ENCODE results near the gene GBP2. TPM values are rescaled to one million over a fixed set of nuclear protein-coding genes. Genes with fewer than 3 reads are reported as not detected.

Gene GBP2
- total and polyA plus RNA-seq, 4 donors = 17.2 to 89.2 (median 52.1) TPM

DNA sequence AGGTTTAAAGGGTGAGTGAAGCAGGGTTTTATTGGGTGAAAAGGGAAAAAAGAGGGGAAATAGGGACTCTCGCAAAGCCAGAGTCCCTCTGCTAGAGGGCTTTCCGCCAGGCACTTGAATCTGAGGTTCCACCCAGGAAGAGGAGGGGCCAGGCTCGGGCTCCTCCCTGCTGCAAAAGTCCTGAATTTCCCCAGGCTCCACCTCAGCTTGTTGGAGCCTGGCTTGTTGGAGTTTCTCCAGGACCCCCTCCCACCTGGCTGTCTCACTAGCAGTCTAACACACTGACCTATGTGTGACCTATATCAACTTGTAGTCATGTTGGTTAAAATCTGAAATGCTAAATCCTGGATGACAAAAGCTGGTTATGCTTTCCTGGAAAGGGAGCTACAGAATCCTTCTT lies 25.5 kb downstream of the GBP2 start:
- no peak for ATAC-seq (ENCODE audit: insufficient read depth, low FRiP score)
- WGBS, 2 donors = 98% methylated on average over 3 of the region's 3 CpGs
- no peak overlapping the region for H3K9ac ChIP-seq (ENCODE audit: insufficient read depth in 1 of 2, low read length in 2 of 2)

GRCh38 chr1:89098857-89099256 lies 27.1 kb downstream of the GBP2 start:
- no peak for ATAC-seq (ENCODE audit: insufficient read depth, low FRiP score)
- 48 to 71% methylated on average over 3 of the region's 3 CpGs for WGBS, 2 donors

More for the DNA sequence above, 25.5 kb downstream of the GBP2 start:
- Histone ChIP-seq H3K4me3 (no peak overlapping the region), H3K4me1 (ENCODE audit: control insufficient read depth in 5 of 5, insufficient read depth in 5 of 5, low read length in 5 of 5) (no peaks in the 10 kb centered on the region), H3K27me3 (ENCODE audit: control insufficient read depth in 3 of 3, insufficient read depth in 3 of 3, low read length in 2 of 3) (no peaks in the 10 kb centered on the region), H3K9me3 (ENCODE audit: control insufficient read depth in 4 of 4, insufficient read depth in 3 of 4, low read length in 3 of 4) (no peaks in the 10 kb centered on the region), H3K36me3 (ENCODE audit: control insufficient read depth in 4 of 4, insufficient read depth in 4 of 4, low read length in 4 of 4) (peaks cover 0 to 3% (median 1%) of the 10 kb centered on the region in 4 donors), H3K27ac (ENCODE audit: low read depth in 1 of 2, low read length in 1 of 2) (no peak overlapping the region)
- TF ChIP-seq, protein P1, sequence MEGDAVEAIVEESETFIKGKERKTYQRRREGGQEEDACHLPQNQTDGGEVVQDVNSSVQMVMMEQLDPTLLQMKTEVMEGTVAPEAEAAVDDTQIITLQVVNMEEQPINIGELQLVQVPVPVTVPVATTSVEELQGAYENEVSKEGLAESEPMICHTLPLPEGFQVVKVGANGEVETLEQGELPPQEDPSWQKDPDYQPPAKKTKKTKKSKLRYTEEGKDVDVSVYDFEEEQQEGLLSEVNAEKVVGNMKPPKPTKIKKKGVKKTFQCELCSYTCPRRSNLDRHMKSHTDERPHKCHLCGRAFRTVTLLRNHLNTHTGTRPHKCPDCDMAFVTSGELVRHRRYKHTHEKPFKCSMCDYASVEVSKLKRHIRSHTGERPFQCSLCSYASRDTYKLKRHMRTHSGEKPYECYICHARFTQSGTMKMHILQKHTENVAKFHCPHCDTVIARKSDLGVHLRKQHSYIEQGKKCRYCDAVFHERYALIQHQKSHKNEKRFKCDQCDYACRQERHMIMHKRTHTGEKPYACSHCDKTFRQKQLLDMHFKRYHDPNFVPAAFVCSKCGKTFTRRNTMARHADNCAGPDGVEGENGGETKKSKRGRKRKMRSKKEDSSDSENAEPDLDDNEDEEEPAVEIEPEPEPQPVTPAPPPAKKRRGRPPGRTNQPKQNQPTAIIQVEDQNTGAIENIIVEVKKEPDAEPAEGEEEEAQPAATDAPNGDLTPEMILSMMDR (IDR thresholded peaks at IDR 0.05; ENCODE audit: control extremely low read depth, extremely low read depth) = no peak
- no peak for DNase-seq

GRCh38 chr1:89095737-89096136 lies 30.2 kb downstream of the GBP2 start:
- no peaks in the 10 kb centered on the region for H3K4me1 ChIP-seq (ENCODE audit: control insufficient read depth in 5 of 5, insufficient read depth in 5 of 5, low read length in 5 of 5)
- no peak overlapping the region for H3K9ac ChIP-seq (ENCODE audit: insufficient read depth in 1 of 2, low read length in 2 of 2)
- no peak overlapping the region for H3K27ac ChIP-seq (ENCODE audit: low read depth in 1 of 2, low read length in 1 of 2)
- TF ChIP-seq, protein P1 (IDR thresholded peaks at IDR 0.05; ENCODE audit: control extremely low read depth, extremely low read depth) = no peak
- H3K9me3 ChIP-seq (ENCODE audit: control insufficient read depth in 4 of 4, insufficient read depth in 3 of 4, low read length in 3 of 4) = no peaks in the 10 kb centered on the region
- 91 to 93% methylated on average over 2 of the region's 2 CpGs for WGBS, 2 donors
- H3K27me3 ChIP-seq (ENCODE audit: control insufficient read depth in 3 of 3, insufficient read depth in 3 of 3, low read length in 2 of 3) = no peaks in the 10 kb centered on the region
- ATAC-seq (ENCODE audit: insufficient read depth, low FRiP score) = no peak
- no peak overlapping the region for H3K4me3 ChIP-seq
- DNase-seq = no peak
- H3K36me3 ChIP-seq (ENCODE audit: control insufficient read depth in 4 of 4, insufficient read depth in 4 of 4, low read length in 4 of 4) = no peaks in the 10 kb centered on the region

More at GRCh38 chr1:89098857-89099256, 27.1 kb downstream of the GBP2 start:
- DNase-seq = no peak
- Histone ChIP-seq H3K9ac (ENCODE audit: insufficient read depth in 1 of 2, low read length in 2 of 2) (no peak overlapping the region), H3K27me3 (ENCODE audit: control insufficient read depth in 3 of 3, insufficient read depth in 3 of 3, low read length in 2 of 3) (no peaks in the 10 kb centered on the region), H3K9me3 (ENCODE audit: control insufficient read depth in 4 of 4, insufficient read depth in 3 of 4, low read length in 3 of 4) (no peaks in the 10 kb centered on the region), H3K36me3 (ENCODE audit: control insufficient read depth in 4 of 4, insufficient read depth in 4 of 4, low read length in 4 of 4) (no peaks in the 10 kb centered on the region), H3K4me1 (ENCODE audit: control insufficient read depth in 5 of 5, insufficient read depth in 5 of 5, low read length in 5 of 5) (no peaks in the 10 kb centered on the region), H3K27ac (ENCODE audit: low read depth in 1 of 2, low read length in 1 of 2) (no peak overlapping the region), H3K4me3 (no peak overlapping the region)
- TF ChIP-seq, protein P1 (IDR thresholded peaks at IDR 0.05; ENCODE audit: control extremely low read depth, extremely low read depth) = no peak

DNA sequence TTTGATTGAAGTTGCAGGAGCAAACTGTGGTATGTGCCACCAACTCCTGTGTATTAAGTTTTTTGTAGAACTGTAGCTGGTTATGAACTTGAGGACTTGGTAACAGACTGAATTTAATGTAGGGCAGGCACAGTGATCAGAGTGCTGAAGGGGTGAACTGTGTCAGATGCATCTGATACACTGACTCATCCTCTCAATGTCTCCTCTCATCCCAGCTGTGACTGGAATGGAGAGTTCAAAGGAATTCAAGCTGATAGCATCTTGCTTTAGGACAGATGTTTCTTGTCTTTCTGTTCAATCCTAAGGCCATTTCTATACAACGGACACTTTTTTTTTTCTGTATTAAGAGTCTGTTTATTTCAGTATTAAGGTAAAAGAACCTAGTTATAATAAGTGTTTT lies 36.0 kb downstream of the GBP2 start:
- Histone ChIP-seq H3K27ac (ENCODE audit: low read depth in 1 of 2, low read length in 1 of 2) (no peak overlapping the region), H3K9me3 (ENCODE audit: control insufficient read depth in 4 of 4, insufficient read depth in 3 of 4, low read length in 3 of 4) (no peaks in the 10 kb centered on the region), H3K9ac (ENCODE audit: insufficient read depth in 1 of 2, low read length in 2 of 2) (no peak overlapping the region), H3K4me3 (no peak overlapping the region), H3K4me1 (ENCODE audit: control insufficient read depth in 5 of 5, insufficient read depth in 5 of 5, low read length in 5 of 5) (peaks cover 0 to 3% (median 0%) of the 10 kb centered on the region in 5 donors), H3K27me3 (ENCODE audit: control insufficient read depth in 3 of 3, insufficient read depth in 3 of 3, low read length in 2 of 3) (no peaks in the 10 kb centered on the region), H3K36me3 (ENCODE audit: control insufficient read depth in 4 of 4, insufficient read depth in 4 of 4, low read length in 4 of 4) (no peaks in the 10 kb centered on the region)
- WGBS, 2 donors = 83 to 84% methylated on average over 1 of the region's 1 CpG
- no peak for DNase-seq
- TF ChIP-seq, protein P1 (IDR thresholded peaks at IDR 0.05; ENCODE audit: control extremely low read depth, extremely low read depth) = no peak
- no peak for ATAC-seq (ENCODE audit: insufficient read depth, low FRiP score)

All from lung (tissue), 12 donors.